H1 (cell line): Measurements from ENCODE around the gene MAML1. TPM values are rescaled to one million over a fixed set of nuclear protein-coding genes. Genes with fewer than 3 reads are reported as not detected.
A peak's percentile ranks its signal among the peaks of the same experiment; 100 is the strongest.

Experiments used
- CTCF ChIA-PET: fragments of 300-600 bp; sonication (Branson Sonifier 250); formaldehyde crosslinking; loops from one replicate; lab custom pipeline; 2021; ENCODE audit not compliant: partially characterized antibody; lab: Charles Lee
- POLR2A ChIA-PET: fragments of 300-600 bp; sonication (Branson Sonifier 250); formaldehyde crosslinking; loops from one replicate; lab custom pipeline; 2021; ENCODE audit warnings: inconsistent platforms; ENCODE audit not compliant: partially characterized antibody; lab: Charles Lee
- DNase-seq, 2 experiments: peaks; one replicate each; pipeline versions ENCODE4 v3.0.0 to v3.0.0-alpha.2; 2010 to 2022; ENCODE audit warnings: low spot score in 2 of 2, low read depth in 1 of 2, mixed read lengths in 1 of 2
- FAIRE-seq: peaks from 2 replicates; lab custom pipeline; 2011; peaks lifted over from hg19 to GRCh38; lab: Jason Lieb, UNC
- H2AFZ ChIP-seq: 2 replicates; pipeline ENCODE4 v1.8.1; 2012; ENCODE audit warnings: low read length, inconsistent platforms
- H2AK5ac ChIP-seq: 2 replicates; pipeline ENCODE4 v1.6.1; 2013; ENCODE audit warnings: low read depth, low read length
- H2BK120ac ChIP-seq: replicated peaks from 2 replicates; pipeline ENCODE3; 2013; ENCODE audit warnings: low read depth, low read length, inconsistent platforms
- H2BK12ac ChIP-seq: 2 replicates; pipeline ENCODE4 v1.6.1; 2013; ENCODE audit warnings: low read depth, low read length
- H2BK15ac ChIP-seq: 2 replicates; pipeline ENCODE4 v1.6.1; 2013; ENCODE audit warnings: low read length
- H2BK20ac ChIP-seq: 2 replicates; pipeline ENCODE4 v1.6.1; 2013; ENCODE audit warnings: low read length
- H2BK5ac ChIP-seq: 2 replicates; pipeline ENCODE4 v1.6.1; 2013; ENCODE audit warnings: low read depth, low read length
- H3K14ac ChIP-seq: 2 replicates; pipeline ENCODE4 v1.6.1; 2013; ENCODE audit warnings: inconsistent platforms; ENCODE audit not compliant: insufficient read length
- H3K18ac ChIP-seq: 2 replicates; pipeline ENCODE4 v1.6.1; 2013; ENCODE audit warnings: low read length; ENCODE audit errors: extremely low read depth
- H3K23ac ChIP-seq: 2 replicates; pipeline ENCODE4 v1.6.1; 2013; ENCODE audit warnings: inconsistent platforms; ENCODE audit not compliant: insufficient read length
- H3K23me2 ChIP-seq: 2 replicates; pipeline ENCODE4 v1.6.1; 2013; ENCODE audit warnings: low read depth, low read length
- H3K27ac ChIP-seq: 2 replicates; pipeline ENCODE4 v1.6.1; 2011; ENCODE audit warnings: low read depth, low read length, inconsistent platforms
- H3K27me3 ChIP-seq, 4 experiments: replicated peaks in 1 of 4; 1 replicate in 1 of 4; 2 replicates in 3 of 4; pipeline versions ENCODE4 v1.6.1 to v1.8.1; 2011 to 2013; ENCODE audit warnings: low read length in 3 of 4, mild to moderate bottlenecking in 3 of 4, inconsistent platforms in 2 of 4, mixed read lengths in 2 of 4, moderate library complexity in 1 of 4; ENCODE audit not compliant: control insufficient read depth in 3 of 4, insufficient read depth in 3 of 4; ENCODE audit errors: extremely low read depth in 1 of 4
- H3K36me3 ChIP-seq, 4 experiments: 2 replicates each; pipeline versions ENCODE4 v1.6.1 to v1.8.1; 2011 to 2013; ENCODE audit warnings: mild to moderate bottlenecking in 4 of 4, low read length in 3 of 4, moderate library complexity in 2 of 4, control low read depth in 1 of 4, inconsistent platforms in 1 of 4; ENCODE audit not compliant: insufficient read depth in 4 of 4, control insufficient read depth in 2 of 4
- H3K4ac ChIP-seq: replicated peaks from 2 replicates; pipeline ENCODE3; 2013; ENCODE audit warnings: low read length, low read depth, mixed read lengths, inconsistent platforms; ENCODE audit not compliant: insufficient read length
- H3K4me1 ChIP-seq, 4 experiments: replicated peaks in 1 of 4; 1 replicate in 1 of 4; 2 replicates in 3 of 4; pipeline versions ENCODE4 v1.6.1 to v1.8.1; 2011 to 2013; ENCODE audit warnings: low read length in 3 of 4, inconsistent platforms in 2 of 4, mixed read lengths in 1 of 4; ENCODE audit not compliant: insufficient read depth in 4 of 4, control insufficient read depth in 3 of 4
- H3K4me2 ChIP-seq, 2 experiments: 2 replicates each; pipeline versions ENCODE4 v1.6.1 to v1.8.1; 2011 to 2013; ENCODE audit warnings: low read depth in 2 of 2, low read length in 2 of 2, control low read depth in 1 of 2, inconsistent platforms in 1 of 2, mild to moderate bottlenecking in 1 of 2; ENCODE audit not compliant: insufficient read depth in 1 of 2
- H3K4me3 ChIP-seq, 4 experiments: fragments of 200-600, 300-600 bp in 1 of 4; sonication (generic), shearing (Covaris generic), sonication (Bioruptor Twin) in 1 of 4; 2 replicates each; pipeline versions ENCODE4 v1.5.1 to v1.8.1; 2011 to 2016; ENCODE audit warnings: low read length in 4 of 4, low read depth in 3 of 4, control low read depth in 2 of 4, inconsistent platforms in 2 of 4, mild to moderate bottlenecking in 2 of 4, mixed read lengths in 1 of 4, moderate library complexity in 1 of 4; ENCODE audit not compliant: insufficient read depth in 2 of 4; ENCODE audit errors: extremely low read depth in 1 of 4
- H3K56ac ChIP-seq: replicated peaks from 2 replicates; pipeline ENCODE3; 2013; ENCODE audit warnings: low read depth, mild to moderate bottlenecking, mixed read lengths, low read length, inconsistent platforms; ENCODE audit not compliant: insufficient read length
- H3K79me1 ChIP-seq: 2 replicates; pipeline ENCODE4 v1.6.1; 2013; ENCODE audit warnings: low read depth, low read length, control low read depth
- H3K79me2 ChIP-seq, 2 experiments: 2 replicates each; pipeline versions ENCODE4 v1.6.1 to v1.8.1; 2012 to 2013; ENCODE audit warnings: low read length in 2 of 2, mild to moderate bottlenecking in 2 of 2, inconsistent platforms in 1 of 2; ENCODE audit not compliant: insufficient read depth in 2 of 2, control insufficient read depth in 1 of 2
- H3K9ac ChIP-seq, 4 experiments: replicated peaks in 1 of 4; 1 replicate in 1 of 4; 2 replicates in 3 of 4; pipeline versions ENCODE4 v1.6.1 to v1.8.1; 2011 to 2013; ENCODE audit warnings: low read depth in 3 of 4, low read length in 3 of 4, control low read depth in 2 of 4, mild to moderate bottlenecking in 2 of 4, moderate library complexity in 2 of 4, inconsistent platforms in 1 of 4; ENCODE audit errors: extremely low read depth in 1 of 4
- H3K9me3 ChIP-seq, 2 experiments: 2 replicates each; pipeline versions ENCODE4 v1.6.1 to v1.8.1; 2012 to 2013; ENCODE audit warnings: mild to moderate bottlenecking in 2 of 2, moderate library complexity in 2 of 2, control low read depth in 1 of 2, inconsistent platforms in 1 of 2, low read depth in 1 of 2, low read length in 1 of 2, mixed read lengths in 1 of 2; ENCODE audit not compliant: insufficient read depth in 2 of 2
- H4K20me1 ChIP-seq, 2 experiments: replicated peaks in 1 of 2; 2 replicates each; pipeline versions ENCODE3 to v1.8.1; 2011 to 2013; ENCODE audit warnings: inconsistent platforms in 2 of 2, low read length in 2 of 2, mild to moderate bottlenecking in 1 of 2; ENCODE audit not compliant: insufficient read depth in 2 of 2, control insufficient read depth in 1 of 2
- H4K5ac ChIP-seq: 2 replicates; pipeline ENCODE4 v1.6.1; 2013; ENCODE audit warnings: low read length, low read depth, mixed read lengths, inconsistent platforms; ENCODE audit not compliant: insufficient read length
- H4K8ac ChIP-seq: 2 replicates; pipeline ENCODE4 v1.8.0; 2013; ENCODE audit warnings: mild to moderate bottlenecking, moderate library complexity, low read length, inconsistent platforms; ENCODE audit not compliant: insufficient read depth; ENCODE audit errors: extremely low read depth
- H4K91ac ChIP-seq: replicated peaks from 2 replicates; pipeline ENCODE3; 2013; ENCODE audit warnings: low read length, mixed read lengths, inconsistent platforms; ENCODE audit not compliant: insufficient read length
- CBX5 ChIP-seq: fragments of 300-800, 300-1000 bp; sonication (generic); IDR thresholded peaks from 2 replicates; pipeline ENCODE4 v1.7.1; 2016; ENCODE audit warnings: antibody characterized with exemption, low read length, low read depth
- CHD1 ChIP-seq: IDR thresholded peaks from 2 replicates; pipeline ENCODE4 v1.6.1; 2012; ENCODE audit warnings: low read depth, low read length, improper control_type of control experiment
- GABPA ChIP-seq: IDR thresholded peaks from 2 replicates; pipeline ENCODE4 v1.6.1; 2011; ENCODE audit warnings: mild to moderate bottlenecking, low read length, moderate library complexity, borderline replicate concordance; ENCODE audit not compliant: insufficient read depth
- HDAC2 ChIP-seq, 2 experiments: fragments of 300-600 bp in 1 of 2; sonication (generic) in 1 of 2; IDR thresholded peaks; 2 replicates each; pipeline ENCODE4 v1.6.1; 2011 to 2012; ENCODE audit warnings: low read depth in 2 of 2, low read length in 2 of 2, mild to moderate bottlenecking in 2 of 2, moderate library complexity in 2 of 2, borderline replicate concordance in 1 of 2, inconsistent platforms in 1 of 2
- HDAC6 ChIP-seq: IDR thresholded peaks from one replicate; pipeline ENCODE4 v1.7.1; 2012; ENCODE audit warnings: low read depth, mild to moderate bottlenecking, inconsistent platforms, low read length, moderate library complexity
- MAX ChIP-seq: IDR thresholded peaks from 2 replicates; pipeline ENCODE4 v1.6.1; 2012; ENCODE audit warnings: inconsistent platforms
- POLR2AphosphoS5 ChIP-seq: IDR thresholded peaks from 2 replicates; pipeline ENCODE4 v1.6.1; 2011; ENCODE audit warnings: low read depth, low read length
- RBBP5 ChIP-seq: IDR thresholded peaks from 2 replicates; pipeline ENCODE4 v1.7.1; 2012; ENCODE audit warnings: low read depth, mild to moderate bottlenecking, inconsistent platforms, low read length, moderate library complexity, borderline replicate concordance
- SIRT6 ChIP-seq: IDR thresholded peaks from one replicate; pipeline ENCODE4 v1.7.1; 2012; ENCODE audit warnings: low read length, inconsistent platforms
- SRF ChIP-seq: IDR thresholded peaks from 2 replicates; pipeline ENCODE4 v1.6.1; 2011; ENCODE audit warnings: mild to moderate bottlenecking, low read depth, low read length, moderate library complexity
- TAF1 ChIP-seq: IDR thresholded peaks from 2 replicates; pipeline ENCODE4 v1.6.1; 2011; ENCODE audit warnings: mild to moderate bottlenecking, low read depth, low read length
- ZNF274 ChIP-seq: IDR thresholded peaks from 2 replicates; pipeline ENCODE4 v1.7.0; 2012; ENCODE audit warnings: low read length, borderline replicate concordance; ENCODE audit errors: extremely low read depth
- WGBS, 2 experiments: shearing (Covaris generic) in 1 of 2; methylation state at CpG; one replicate each; pipeline versions ENCODE4 v1.1.6 to v1.1.7; 2013 to 2015; ENCODE audit warnings: low lambda C conversion rate in 2 of 2, mixed read lengths in 2 of 2, inconsistent platforms in 1 of 2, low coverage in 1 of 2, missing lambda C conversion rate in 1 of 2; ENCODE audit not compliant: insufficient replicate concordance in 2 of 2, insufficient coverage in 1 of 2, insufficient read length in 1 of 2; ENCODE audit errors: extremely low coverage in 1 of 2, missing lambda C conversion rate in 1 of 2; 5-methylcytosine and 5-hydroxymethylcytosine counted together
- polyA plus RNA-seq, 7 experiments: library from polyadenylated mRNA; depleted of rRNA in 3 of 7; stranded (reverse) in 5 of 7; unstranded in 2 of 7; fragments of >200 nt in 5 of 7; fragments of 200-250 nt in 2 of 7; gene quantifications; 1 replicate in 5 of 7; 2 replicates in 1 of 7; 4 replicates in 1 of 7; pipeline versions ENCODE4 v1.2.1 to v1.2.3, GENCODE V29; 2011 to 2013; ENCODE audit warnings: missing spikeins in 2 of 7, mixed read lengths in 2 of 7
- total RNA-seq: library from RNA; stranded (reverse); fragmentation: NEBNext Ultra II Directional; extraction: Animal tissue kit (Norgen Biotek cat#: 25700); gene quantifications from 2 replicates; pipeline ENCODE4 v1.2.1, GENCODE V29; 2021

MAML1 gene
- total and polyA plus RNA-seq, 2 of the 8 experiments (the other 6 are each of a cell fraction or from before 2014, with no cell fraction given): 17.1 to 41.9 TPM

- Histone ChIP-seq H3K79me1 (peaks cover 3% of the 10 kb centered on the region), H4K5ac (no peak overlapping the region), H3K27me3 (no peaks in the 10 kb centered on the region), H3K9ac (peak overlapping the region; percentile 95 to 99 (median 96)), H3K4me1 (peaks cover 0 to 9% (median 2%) of the 10 kb centered on the region in 4 experiments; a peak in 3 of 7 replicates), H2BK15ac (no peak overlapping the region), H3K23ac (no peak overlapping the region), H3K56ac (no peak overlapping the region), H2BK20ac (no peak overlapping the region), H3K27ac (peak overlapping the region; percentile 91), H2BK120ac (no peak overlapping the region), H3K23me2 (peaks cover 6% of the 10 kb centered on the region; the same call in 1 of the 2 replicates), H4K91ac (no peak overlapping the region), H3K9me3 (no peaks in the 10 kb centered on the region), H3K4me2 (peak overlapping the region; percentile 82 to 96), H3K18ac (peak overlapping the region; percentile 7; the same call in 1 of the 2 replicates), H4K20me1 (peaks cover 7 to 22% of the 10 kb centered on the region in 2 experiments), H2AK5ac (no peak overlapping the region), H3K36me3 (peaks cover 0 to 8% (median 2%) of the 10 kb centered on the region in 4 experiments; a peak in 3 of 8 replicates), H4K8ac (no peak overlapping the region), H3K79me2 (peaks cover 27 to 57% of the 10 kb centered on the region in 2 experiments), H3K4me3 (peak overlapping the region; percentile 91 to 99 (median 96)), H2BK5ac (peak overlapping the region; percentile 82), H2AFZ (no peak overlapping the region), H2BK12ac (0 out of 2 replicates have a peak overlapping the region, but pooled peaks have one; percentile 33), H3K4ac (peak overlapping the region; percentile 76), H3K14ac (peak overlapping the region; percentile 12)
- ChIA-PET POLR2A (interaction anchor here (0.9 to 6.0 kb wide), 9 partner anchors 10 to 80 kb away, joined by 4 to 60 read pairs (median 5); partner anchors contain the start of genes HNRNPH1 and MAML1), CTCF (interaction anchor here (1.0 kb wide), 2 partner anchors 12 to 31 kb away, joined by 3 read pairs; no protein-coding TSS in a partner anchor)
- 20% methylated on average over 19 of the region's 19 CpGs; no CpG with 5 or more reads in 1 of the 2 experiments for whole genome bisulfite sequencing, 2 experiments
- FAIRE-seq (no peak), DNase-seq (no peak)
- TF ChIP-seq SIRT6 (no peak), CBX5 (no peak), HDAC2 (IDR thresholded peaks at IDR 0.05; ENCODE audit: borderline replicate concordance in 1 of 2, low read depth in 2 of 2, low read length in 2 of 2) (no peak), CHD1 (no peak), MAX (no peak), SRF (no peak), TAF1 (peak; percentile 42; the same call in 1 of the 2 replicates), GABPA (no peak), POLR2AphosphoS5 (peak; percentile 71; the same call in 1 of the 2 replicates), ZNF274 (no peak), RBBP5 (no peak), HDAC6 (no peak)
Measured at GRCh38 chr5:179699616-179700237, 32.9 kb upstream of the MAML1 start.
